Right lobe of liver (tissue), 4 donors: ENCODE measurements around the gene ERO1B.

Experiments
- POLR2A ChIP-seq: fragments of 450-650 bp; IDR thresholded peaks from one replicate; pipeline ENCODE4 v1.6.1; 2017; ENCODE audit warnings: antibody characterized with exemption, mild to moderate bottlenecking
- TF ChIP-seq, protein P1 (sequence below), 4 donors: fragments of 200-600 bp in 3 of 4; fragments of 450-650 bp in 1 of 4; IDR thresholded peaks; one replicate each; pipeline versions ENCODE4 v1.5.1 to v1.8.0; 2016 to 2022; ENCODE audit warnings: antibody characterized with exemption in 4 of 4, mild to moderate bottlenecking in 2 of 4
- donor health status: DM: no; HTN: no; CAD: no.
- donor health status: DM: no; HTN: no; CAD: no.
- donor health status: DM: no; HTN: yes; CAD: no.

DNA sequence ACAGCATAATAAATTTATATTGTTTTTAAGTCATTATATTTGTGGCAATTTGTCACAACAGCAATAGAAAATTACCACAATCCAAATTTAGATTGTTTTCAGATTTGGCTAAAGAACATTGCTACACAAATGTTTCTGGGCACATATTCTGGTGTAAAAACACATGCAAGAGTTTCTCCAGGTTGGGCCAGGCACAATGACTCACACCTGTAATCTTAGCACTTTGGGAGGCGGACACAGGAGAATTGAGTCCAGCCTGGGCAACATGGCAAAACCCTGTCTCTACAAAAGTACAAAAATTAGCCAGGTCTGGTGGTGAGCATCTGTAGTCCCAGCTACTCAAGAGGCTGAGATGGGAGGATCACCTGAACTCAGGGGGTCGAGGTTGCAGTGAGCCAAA is 8.4 kb downstream of the ERO1B start:
- TF ChIP-seq, protein P1, sequence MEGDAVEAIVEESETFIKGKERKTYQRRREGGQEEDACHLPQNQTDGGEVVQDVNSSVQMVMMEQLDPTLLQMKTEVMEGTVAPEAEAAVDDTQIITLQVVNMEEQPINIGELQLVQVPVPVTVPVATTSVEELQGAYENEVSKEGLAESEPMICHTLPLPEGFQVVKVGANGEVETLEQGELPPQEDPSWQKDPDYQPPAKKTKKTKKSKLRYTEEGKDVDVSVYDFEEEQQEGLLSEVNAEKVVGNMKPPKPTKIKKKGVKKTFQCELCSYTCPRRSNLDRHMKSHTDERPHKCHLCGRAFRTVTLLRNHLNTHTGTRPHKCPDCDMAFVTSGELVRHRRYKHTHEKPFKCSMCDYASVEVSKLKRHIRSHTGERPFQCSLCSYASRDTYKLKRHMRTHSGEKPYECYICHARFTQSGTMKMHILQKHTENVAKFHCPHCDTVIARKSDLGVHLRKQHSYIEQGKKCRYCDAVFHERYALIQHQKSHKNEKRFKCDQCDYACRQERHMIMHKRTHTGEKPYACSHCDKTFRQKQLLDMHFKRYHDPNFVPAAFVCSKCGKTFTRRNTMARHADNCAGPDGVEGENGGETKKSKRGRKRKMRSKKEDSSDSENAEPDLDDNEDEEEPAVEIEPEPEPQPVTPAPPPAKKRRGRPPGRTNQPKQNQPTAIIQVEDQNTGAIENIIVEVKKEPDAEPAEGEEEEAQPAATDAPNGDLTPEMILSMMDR (IDR thresholded peaks at IDR 0.05), result no peak
- TF ChIP-seq POLR2A, result no peak
